ENCODE data around the gene IPO11. TPM values are rescaled to one million over a fixed set of nuclear protein-coding genes. Genes with fewer than 3 reads are reported as not detected.

Gene IPO11
- total RNA-seq, 4 donors from 2014 or later: 15.5 to 36.0 (median 20.1) TPM

GRCh38 chr5:62588668-62589067 is 176.1 kb downstream of the IPO11 start:
- Histone ChIP-seq H3K4me1 (no peaks in the 10 kb centered on the region), H3K9me3 (no peaks in the 10 kb centered on the region), H3K27me3 (no peaks in the 10 kb centered on the region), H3K27ac (no peak overlapping the region), H3K36me3 (no peaks in the 10 kb centered on the region), H3K4me3 (no peak overlapping the region)
- in situ Hi-C loops (cut with MboI; ENCODE audit: low sequenced_read_pairs in 4 of 4): no loop called here
- DNase-seq: no peak
- ATAC-seq: no peak
- intact Hi-C loops (cut with DNase I; ENCODE audit: low total_unique reads): no loop called here
- TF ChIP-seq CTCF (IDR thresholded peaks at IDR 0.05 in 4 of 5, conservative IDR thresholded peaks at IDR 0.05 in 1 of 5): no peak
- no peak for TF ChIP-seq POLR2A (IDR thresholded peaks at IDR 0.05)

- Histone ChIP-seq H3K4me3 (no peak overlapping the region), H3K36me3 (no peaks in the 10 kb centered on the region), H3K27me3 (no peaks in the 10 kb centered on the region), H3K4me1 (no peaks in the 10 kb centered on the region), H3K27ac (no peak overlapping the region), H3K9me3 (no peaks in the 10 kb centered on the region)
- intact Hi-C loops (cut with DNase I; ENCODE audit: low total_unique reads): no loop called here
- in situ Hi-C loops (cut with MboI; ENCODE audit: low sequenced_read_pairs in 4 of 4): no loop called here
- ATAC-seq: no peak
- TF ChIP-seq POLR2A (IDR thresholded peaks at IDR 0.05): no peak
- no peak for TF ChIP-seq CTCF (IDR thresholded peaks at IDR 0.05 in 4 of 5, conservative IDR thresholded peaks at IDR 0.05 in 1 of 5)
- no peak for DNase-seq
These were observed 176.9 kb downstream of the IPO11 start for GRCh38 chr5:62589504-62589903.

GRCh38 chr5:62590387-62590786 is 177.8 kb downstream of the IPO11 start:
- DNase-seq: no peak
- no peaks in the 10 kb centered on the region for H3K9me3 ChIP-seq
- H3K4me3 ChIP-seq: no peak overlapping the region
- no peaks in the 10 kb centered on the region for H3K36me3 ChIP-seq
- no peak overlapping the region for H3K27ac ChIP-seq
- ATAC-seq: no peak
- in situ Hi-C loops (cut with MboI; ENCODE audit: low sequenced_read_pairs in 4 of 4): no loop called here
- H3K27me3 ChIP-seq: no peaks in the 10 kb centered on the region
- TF ChIP-seq POLR2A (IDR thresholded peaks at IDR 0.05) (no peak), CTCF (IDR thresholded peaks at IDR 0.05 in 4 of 5, conservative IDR thresholded peaks at IDR 0.05 in 1 of 5) (no peak)
- intact Hi-C loops (cut with DNase I; ENCODE audit: low total_unique reads): no loop called here
- no peaks in the 10 kb centered on the region for H3K4me1 ChIP-seq

GRCh38 chr5:62592558-62592957 is 180.0 kb downstream of the IPO11 start:
- DNase-seq (no peak), ATAC-seq (no peak)
- H3K36me3 ChIP-seq: no peaks in the 10 kb centered on the region
- H3K27me3 ChIP-seq: no peaks in the 10 kb centered on the region
- no peak overlapping the region for H3K4me3 ChIP-seq
- H3K27ac ChIP-seq: no peak overlapping the region
- no peak for TF ChIP-seq CTCF (IDR thresholded peaks at IDR 0.05 in 4 of 5, conservative IDR thresholded peaks at IDR 0.05 in 1 of 5)
- no peak for TF ChIP-seq POLR2A (IDR thresholded peaks at IDR 0.05)
- intact Hi-C loops (cut with DNase I; ENCODE audit: low total_unique reads) (no loop called here), in situ Hi-C loops (cut with MboI; ENCODE audit: low sequenced_read_pairs in 4 of 4) (no loop called here)
- no peaks in the 10 kb centered on the region for H3K4me1 ChIP-seq
- no peaks in the 10 kb centered on the region for H3K9me3 ChIP-seq

GRCh38 chr5:62593331-62593730 is 180.8 kb downstream of the IPO11 start:
- Histone ChIP-seq H3K36me3 (no peaks in the 10 kb centered on the region), H3K4me1 (no peaks in the 10 kb centered on the region), H3K27me3 (no peaks in the 10 kb centered on the region), H3K27ac (no peak overlapping the region), H3K9me3 (no peaks in the 10 kb centered on the region), H3K4me3 (no peak overlapping the region)
- ATAC-seq (no peak), DNase-seq (no peak)
- TF ChIP-seq POLR2A (IDR thresholded peaks at IDR 0.05): no peak
- TF ChIP-seq CTCF (IDR thresholded peaks at IDR 0.05 in 4 of 5, conservative IDR thresholded peaks at IDR 0.05 in 1 of 5): no peak
- intact Hi-C loops (cut with DNase I; ENCODE audit: low total_unique reads) (no loop called here), in situ Hi-C loops (cut with MboI; ENCODE audit: low sequenced_read_pairs in 4 of 4) (no loop called here)
